Tibial nerve (tissue), 4 donors: ENCODE data around the gene TRAPPC2L.

Source experiments
- CTCF ChIP-seq, 5 experiments: fragments of 200-600 bp in 3 of 5; fragments of 450-650 bp in 2 of 5; sonication (generic) in 3 of 5; IDR thresholded peaks; one replicate each; pipeline ENCODE4 v1.5.1; 2016 to 2019; ENCODE audit warnings: antibody characterized with exemption in 5 of 5, mild to moderate bottlenecking in 3 of 5, moderate library complexity in 2 of 5
- EP300 ChIP-seq, 2 donors: sonication (generic); formaldehyde crosslinking; IDR thresholded peaks; one replicate each; pipeline ENCODE4 v1.6.1; 2017; ENCODE audit warnings: antibody characterized with exemption in 2 of 2, mild to moderate bottlenecking in 1 of 2
- POLR2A ChIP-seq, 2 donors: fragments of 450-650 bp; IDR thresholded peaks; one replicate each; pipeline ENCODE4 v1.6.1; 2017; ENCODE audit warnings: antibody characterized with exemption in 2 of 2, mild to moderate bottlenecking in 2 of 2, moderate library complexity in 2 of 2

- TF ChIP-seq CTCF (IDR thresholded peaks at IDR 0.05) = no peak
- no peak for TF ChIP-seq POLR2A (IDR thresholded peaks at IDR 0.05)
- no peak for TF ChIP-seq EP300 (IDR thresholded peaks at IDR 0.05)
Measured at GRCh38 chr16:88874938-88875599, 18.1 kb downstream of the TRAPPC2L start.
